ENCODE data around the gene PPFIA3.

DNA sequence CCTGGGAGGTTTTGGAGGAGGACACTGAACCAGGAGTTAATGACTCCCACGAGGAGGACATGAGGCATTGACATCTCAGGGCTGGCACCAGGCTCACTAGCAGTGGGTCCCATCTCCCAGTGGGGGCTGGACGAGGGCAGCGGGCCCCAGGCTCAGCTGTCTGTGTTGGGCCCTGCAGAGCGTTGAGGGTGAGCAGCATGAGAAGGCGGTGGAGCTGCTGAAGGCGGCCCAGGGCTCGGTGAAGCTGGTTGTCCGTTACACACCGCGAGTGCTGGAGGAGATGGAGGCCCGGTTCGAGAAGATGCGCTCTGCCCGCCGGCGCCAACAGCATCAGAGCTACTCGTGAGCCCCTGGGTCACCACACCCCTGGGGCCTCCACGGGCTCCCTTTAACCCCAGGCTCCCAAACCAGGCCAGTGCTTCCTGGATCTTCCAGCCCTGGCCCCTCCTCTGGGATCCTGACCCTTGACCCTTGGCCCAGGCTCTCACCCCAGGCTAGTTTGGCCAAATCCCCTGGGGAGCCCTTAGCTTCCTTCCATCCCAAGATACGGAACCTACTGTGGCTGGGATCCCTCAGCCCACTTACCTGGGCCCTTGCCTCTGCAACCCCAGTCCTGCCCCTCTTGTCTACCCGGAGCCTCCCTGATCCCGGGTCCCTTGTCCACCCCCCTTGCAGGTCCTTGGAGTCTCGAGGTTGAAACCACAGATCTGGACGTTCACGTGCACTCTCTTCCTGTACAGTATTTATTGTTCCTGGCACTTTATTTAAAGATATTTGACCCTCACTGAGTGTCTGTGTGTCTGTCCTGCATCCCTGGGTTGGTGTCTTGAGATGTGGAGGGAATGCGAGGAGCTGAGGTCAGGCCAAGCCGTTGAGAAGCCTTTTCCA, 1.4 kb upstream of the PPFIA3 start:
- no peak for TF ChIP-seq MAFK (IDR thresholded peaks at IDR 0.05; ENCODE audit: low read depth, low read length)
- TF ChIP-seq, protein P1, sequence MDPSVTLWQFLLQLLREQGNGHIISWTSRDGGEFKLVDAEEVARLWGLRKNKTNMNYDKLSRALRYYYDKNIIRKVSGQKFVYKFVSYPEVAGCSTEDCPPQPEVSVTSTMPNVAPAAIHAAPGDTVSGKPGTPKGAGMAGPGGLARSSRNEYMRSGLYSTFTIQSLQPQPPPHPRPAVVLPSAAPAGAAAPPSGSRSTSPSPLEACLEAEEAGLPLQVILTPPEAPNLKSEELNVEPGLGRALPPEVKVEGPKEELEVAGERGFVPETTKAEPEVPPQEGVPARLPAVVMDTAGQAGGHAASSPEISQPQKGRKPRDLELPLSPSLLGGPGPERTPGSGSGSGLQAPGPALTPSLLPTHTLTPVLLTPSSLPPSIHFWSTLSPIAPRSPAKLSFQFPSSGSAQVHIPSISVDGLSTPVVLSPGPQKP (IDR thresholded peaks at IDR 0.05; ENCODE audit: borderline replicate concordance, low read depth, low read length), result no peak
- TF ChIP-seq, protein P2, sequence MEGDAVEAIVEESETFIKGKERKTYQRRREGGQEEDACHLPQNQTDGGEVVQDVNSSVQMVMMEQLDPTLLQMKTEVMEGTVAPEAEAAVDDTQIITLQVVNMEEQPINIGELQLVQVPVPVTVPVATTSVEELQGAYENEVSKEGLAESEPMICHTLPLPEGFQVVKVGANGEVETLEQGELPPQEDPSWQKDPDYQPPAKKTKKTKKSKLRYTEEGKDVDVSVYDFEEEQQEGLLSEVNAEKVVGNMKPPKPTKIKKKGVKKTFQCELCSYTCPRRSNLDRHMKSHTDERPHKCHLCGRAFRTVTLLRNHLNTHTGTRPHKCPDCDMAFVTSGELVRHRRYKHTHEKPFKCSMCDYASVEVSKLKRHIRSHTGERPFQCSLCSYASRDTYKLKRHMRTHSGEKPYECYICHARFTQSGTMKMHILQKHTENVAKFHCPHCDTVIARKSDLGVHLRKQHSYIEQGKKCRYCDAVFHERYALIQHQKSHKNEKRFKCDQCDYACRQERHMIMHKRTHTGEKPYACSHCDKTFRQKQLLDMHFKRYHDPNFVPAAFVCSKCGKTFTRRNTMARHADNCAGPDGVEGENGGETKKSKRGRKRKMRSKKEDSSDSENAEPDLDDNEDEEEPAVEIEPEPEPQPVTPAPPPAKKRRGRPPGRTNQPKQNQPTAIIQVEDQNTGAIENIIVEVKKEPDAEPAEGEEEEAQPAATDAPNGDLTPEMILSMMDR (conservative IDR thresholded peaks at IDR 0.05; ENCODE audit: low read depth, low read length), result no peak
- no peak for TF ChIP-seq POLR2A (IDR thresholded peaks at IDR 0.05; ENCODE audit: low read depth, low read length)
- no peak for TF ChIP-seq RFX5 (IDR thresholded peaks at IDR 0.05; ENCODE audit: low read depth, low read length)
- TF ChIP-seq RAD21 (IDR thresholded peaks at IDR 0.05; ENCODE audit: low read length), result no peak
- no peak for TF ChIP-seq MXI1 (IDR thresholded peaks at IDR 0.05; ENCODE audit: borderline replicate concordance, low read depth, low read length)
- no peak for TF ChIP-seq FOS (IDR thresholded peaks at IDR 0.05; ENCODE audit: low read depth, low read length)
- no peak for TF ChIP-seq CEBPB (IDR thresholded peaks at IDR 0.05; ENCODE audit: low read depth, low read length)
- no peak for TF ChIP-seq CHD1 (IDR thresholded peaks at IDR 0.05; ENCODE audit: low read depth, low read length)
- TF ChIP-seq BHLHE40 (IDR thresholded peaks at IDR 0.05; ENCODE audit: low read depth, low read length), result peak; percentile 27; the same call in 1 of the 2 replicates
